ENCODE data around the gene LRRC47.

GRCh38 chr1:3734602-3735001 is 61.7 kb downstream of the LRRC47 start:
- TF ChIP-seq CTCF (IDR thresholded peaks at IDR 0.05) (no peak), POLR2A (IDR thresholded peaks at IDR 0.05) (no peak)

Data from uterus (tissue), 2 donors.